HUES48 (cell line): ENCODE measurements around the gene UBR2.
"Not testable (repeated sequence)": the region's sequence is repeated elsewhere in the genome, so short reads cannot be mapped to it uniquely, and the experiment has no call there.

Experiments
- H3K27ac ChIP-seq: one replicate; pipeline ENCODE4 v1.7.0; 2013; ENCODE audit warnings: low read depth, low read length, inconsistent platforms
- H3K27me3 ChIP-seq: 2 replicates; pipeline ENCODE4 v1.6.1; 2013; ENCODE audit warnings: mild to moderate bottlenecking, low read length; ENCODE audit not compliant: control insufficient read depth, insufficient read depth
- H3K36me3 ChIP-seq: 2 replicates; pipeline ENCODE4 v1.6.1; 2013; ENCODE audit warnings: low read length; ENCODE audit not compliant: control insufficient read depth, insufficient read depth
- H3K4me1 ChIP-seq: 2 replicates; pipeline ENCODE4 v1.6.1; 2013; ENCODE audit warnings: mild to moderate bottlenecking, low read length; ENCODE audit not compliant: control insufficient read depth, insufficient read depth
- H3K4me3 ChIP-seq: 2 replicates; pipeline ENCODE4 v1.5.1; 2013; ENCODE audit warnings: mild to moderate bottlenecking, low read depth, low read length
- H3K9ac ChIP-seq: 2 replicates; pipeline ENCODE4 v1.6.1; 2013; ENCODE audit warnings: mild to moderate bottlenecking, low read depth, low read length, moderate library complexity
- H3K9me3 ChIP-seq: 2 replicates; pipeline ENCODE4 v1.6.1; 2013; ENCODE audit warnings: low read length; ENCODE audit not compliant: control insufficient read depth, insufficient read depth

Gene UBR2

DNA sequence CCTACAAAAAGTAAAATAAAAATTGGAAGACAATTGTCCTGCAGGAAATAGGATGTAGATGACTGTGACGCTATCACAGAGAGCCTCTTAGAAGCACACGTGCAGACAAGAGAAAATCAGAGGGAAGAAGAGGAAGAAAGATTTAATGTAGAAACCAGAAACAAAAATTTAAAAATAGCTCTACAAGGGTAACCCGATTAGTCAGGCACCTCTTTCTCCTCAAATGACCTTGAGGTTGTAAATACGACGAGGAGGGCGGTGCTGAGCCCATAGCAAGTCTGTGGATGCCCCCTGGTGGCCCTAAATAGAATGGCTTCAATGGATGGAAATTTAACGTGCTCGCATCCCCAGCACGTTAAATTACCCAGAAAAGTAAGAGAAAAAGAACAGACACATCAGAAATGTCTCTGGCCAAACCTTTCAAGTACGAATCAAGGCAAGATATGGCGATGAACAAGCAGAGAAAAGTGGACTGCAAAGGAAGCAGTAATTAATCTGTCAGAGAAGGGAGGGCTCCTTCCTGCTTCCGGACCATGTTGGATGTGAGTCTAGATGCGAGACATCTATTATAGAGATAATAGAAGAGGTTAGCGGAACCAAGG is 162.8 kb downstream of the UBR2 start:
- Histone ChIP-seq H3K4me1 (peaks cover 7% of the 10 kb centered on the region), H3K9me3 (no peaks in the 10 kb centered on the region), H3K9ac (no peak overlapping the region), H3K27ac (no peak overlapping the region), H3K4me3 (no peak overlapping the region), H3K36me3 (no peaks in the 10 kb centered on the region), H3K27me3 (no peaks in the 10 kb centered on the region)

DNA sequence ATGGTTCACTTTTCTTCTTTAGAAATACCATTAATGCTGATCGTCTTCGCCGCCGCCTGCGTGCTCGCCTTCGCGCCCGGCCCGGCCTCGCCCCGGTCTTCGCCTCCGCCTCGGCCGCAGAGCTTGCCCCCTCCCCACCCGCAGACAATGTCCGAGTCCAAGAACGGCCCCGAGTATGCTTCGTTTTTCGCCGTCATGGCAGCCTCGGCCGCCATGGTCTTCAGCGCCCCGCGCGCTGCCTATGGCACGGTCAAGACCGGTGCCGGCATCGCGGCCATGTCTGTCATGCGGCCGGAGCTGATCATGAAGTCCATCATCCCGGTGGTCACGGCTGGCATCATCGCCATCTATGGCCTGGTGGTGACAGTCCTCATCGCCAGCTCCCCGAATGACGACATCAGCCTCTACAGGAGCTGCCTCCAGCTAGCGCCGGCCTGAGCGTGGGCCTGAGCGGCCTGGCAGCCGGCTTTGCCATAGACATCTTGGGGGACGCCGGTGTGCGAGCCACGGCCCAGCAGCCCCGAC is 163.3 kb downstream of the UBR2 start:
- Histone ChIP-seq H3K9ac (no peak overlapping the region), H3K9me3 (no peaks in the 10 kb centered on the region), H3K27me3 (no peaks in the 10 kb centered on the region), H3K27ac (no peak overlapping the region), H3K36me3 (no peaks in the 10 kb centered on the region), H3K4me1 (peaks cover 7% of the 10 kb centered on the region), H3K4me3 (no peak overlapping the region)

DNA sequence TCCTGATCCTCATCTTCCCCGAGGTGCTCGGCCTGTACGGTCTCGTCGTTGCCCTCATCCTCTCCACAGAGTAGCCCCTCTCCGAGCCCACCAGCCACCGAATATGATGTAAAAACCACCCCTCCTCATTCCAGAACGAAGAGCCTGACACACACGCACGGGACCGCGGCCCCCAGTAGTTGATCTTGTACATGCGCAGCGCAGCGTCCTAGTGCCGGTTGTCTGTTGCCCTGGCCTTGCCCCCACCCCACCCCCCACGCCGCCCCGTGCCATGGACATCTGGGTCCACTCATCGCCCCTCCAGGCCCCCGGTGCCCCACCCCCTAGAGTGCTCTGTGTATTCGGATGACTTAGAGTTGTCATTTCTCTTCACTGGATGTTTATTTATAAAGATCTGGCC is 163.8 kb downstream of the UBR2 start:
- Histone ChIP-seq H3K4me1 (peaks cover 7% of the 10 kb centered on the region), H3K36me3 (no peaks in the 10 kb centered on the region), H3K4me3 (no peak overlapping the region), H3K9me3 (no peaks in the 10 kb centered on the region), H3K27me3 (no peaks in the 10 kb centered on the region), H3K9ac (no peak overlapping the region), H3K27ac (no peak overlapping the region)

DNA sequence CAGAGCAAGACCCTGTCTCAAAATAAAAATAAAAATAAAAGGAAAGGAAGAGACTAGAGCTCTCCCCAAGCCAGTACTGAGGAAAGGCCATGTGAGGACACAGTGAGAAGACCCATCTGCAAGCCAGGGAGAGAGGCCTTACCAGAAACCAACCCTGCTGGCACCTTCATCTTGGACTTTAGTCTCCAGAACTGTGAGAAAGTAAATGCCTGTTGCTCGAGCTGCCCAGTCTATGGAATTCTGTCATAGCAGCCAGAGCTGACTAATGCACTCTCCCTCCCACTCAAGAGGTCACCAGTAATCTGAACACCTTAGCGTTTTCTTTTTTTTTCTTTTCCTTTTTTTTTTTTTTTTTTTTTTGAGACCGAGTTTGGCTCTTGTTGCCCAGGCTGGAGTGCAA is 165.9 kb downstream of the UBR2 start:
- Histone ChIP-seq H3K36me3 (no peaks in the 10 kb centered on the region), H3K27ac (no peak overlapping the region), H3K4me1 (peaks cover 7% of the 10 kb centered on the region)

DNA sequence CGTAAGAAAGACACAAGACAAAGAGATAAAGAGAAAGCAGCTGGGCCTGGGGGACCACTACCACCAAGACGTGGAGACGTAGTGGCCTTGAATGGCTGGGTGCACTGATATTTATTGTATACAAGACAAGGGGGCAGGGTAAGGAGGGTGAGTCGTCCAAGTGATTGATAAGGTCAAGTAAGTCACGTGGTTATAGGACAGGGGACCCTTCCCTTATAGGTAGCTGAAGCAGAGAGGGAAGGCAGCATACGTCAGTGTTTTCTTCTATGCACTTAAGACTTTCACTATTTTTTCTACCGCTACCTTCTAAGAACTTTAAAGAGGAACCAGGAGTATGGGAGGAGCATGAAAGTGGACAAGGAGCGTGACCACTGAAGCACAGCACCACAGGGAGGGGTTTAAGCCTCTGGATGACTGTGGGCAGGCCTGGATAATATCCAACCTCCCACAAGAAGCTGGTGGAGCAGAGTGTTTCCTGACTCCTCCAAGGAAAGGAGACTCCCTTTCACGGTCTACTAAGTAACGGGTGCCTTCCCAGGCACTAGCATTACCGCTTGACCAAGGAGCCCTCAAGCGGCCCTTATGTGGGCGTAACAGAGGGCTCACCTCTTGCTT is 170.1 kb downstream of the UBR2 start:
- H3K36me3 ChIP-seq, H3K4me3 ChIP-seq, H3K9ac ChIP-seq, H3K9me3 ChIP-seq, H3K27ac ChIP-seq, H3K4me1 ChIP-seq, H3K27me3 ChIP-seq: not testable (repeated sequence)

More for the DNA sequence above, 165.9 kb downstream of the UBR2 start:
- no peak overlapping the region for H3K9ac ChIP-seq
- H3K27me3 ChIP-seq = no peaks in the 10 kb centered on the region
- H3K4me3 ChIP-seq = no peak overlapping the region
- no peaks in the 10 kb centered on the region for H3K9me3 ChIP-seq

DNA sequence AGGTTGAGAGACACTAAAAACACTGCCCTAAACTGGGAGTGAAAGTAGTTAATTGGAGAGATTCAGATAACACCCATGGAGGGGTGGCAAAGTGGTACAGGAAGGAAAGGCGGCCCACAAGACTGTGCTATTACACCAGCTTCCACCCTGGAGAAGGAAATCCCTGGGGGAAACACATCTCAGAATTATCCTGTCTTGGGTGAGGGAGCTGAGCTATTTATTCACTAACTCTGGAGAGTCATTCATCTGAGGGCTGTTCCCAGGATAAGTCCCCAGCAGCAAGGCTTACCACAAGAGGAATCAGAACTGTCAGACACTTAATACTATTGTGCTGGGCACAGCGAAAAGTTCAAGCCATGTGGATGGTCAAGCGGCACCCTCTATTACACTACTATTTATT is 172.1 kb downstream of the UBR2 start:
- no peaks in the 10 kb centered on the region for H3K27me3 ChIP-seq
- H3K9ac ChIP-seq = no peak overlapping the region

DNA sequence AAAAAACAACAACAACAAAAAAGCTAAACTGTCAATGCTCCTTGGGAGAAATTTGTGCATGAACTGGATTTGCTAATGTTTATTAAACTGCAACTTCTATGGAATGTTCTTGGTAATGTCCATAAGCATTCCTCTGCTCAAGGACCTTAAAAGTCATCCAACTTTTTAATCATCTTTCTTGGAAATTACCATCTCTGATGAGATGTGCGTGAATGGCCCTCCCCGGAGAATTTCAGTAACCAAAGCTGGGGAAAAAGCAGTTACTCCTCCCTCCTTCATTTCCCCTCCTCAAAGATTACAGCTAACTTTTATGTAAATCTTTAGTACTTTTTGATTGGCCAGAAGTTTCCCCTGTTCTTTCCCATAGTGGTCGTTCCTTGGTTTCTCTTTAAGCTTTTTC is 176.9 kb downstream of the UBR2 start:
- Histone ChIP-seq H3K9ac (no peak overlapping the region), H3K4me3 (no peak overlapping the region), H3K27ac (no peak overlapping the region), H3K36me3 (no peaks in the 10 kb centered on the region), H3K9me3 (no peaks in the 10 kb centered on the region), H3K27me3 (no peaks in the 10 kb centered on the region), H3K4me1 (no peaks in the 10 kb centered on the region)

More for the DNA sequence above, 172.1 kb downstream of the UBR2 start:
- Histone ChIP-seq H3K27ac (no peak overlapping the region), H3K36me3 (no peaks in the 10 kb centered on the region), H3K4me3 (no peak overlapping the region), H3K4me1 (no peaks in the 10 kb centered on the region), H3K9me3 (no peaks in the 10 kb centered on the region)

DNA sequence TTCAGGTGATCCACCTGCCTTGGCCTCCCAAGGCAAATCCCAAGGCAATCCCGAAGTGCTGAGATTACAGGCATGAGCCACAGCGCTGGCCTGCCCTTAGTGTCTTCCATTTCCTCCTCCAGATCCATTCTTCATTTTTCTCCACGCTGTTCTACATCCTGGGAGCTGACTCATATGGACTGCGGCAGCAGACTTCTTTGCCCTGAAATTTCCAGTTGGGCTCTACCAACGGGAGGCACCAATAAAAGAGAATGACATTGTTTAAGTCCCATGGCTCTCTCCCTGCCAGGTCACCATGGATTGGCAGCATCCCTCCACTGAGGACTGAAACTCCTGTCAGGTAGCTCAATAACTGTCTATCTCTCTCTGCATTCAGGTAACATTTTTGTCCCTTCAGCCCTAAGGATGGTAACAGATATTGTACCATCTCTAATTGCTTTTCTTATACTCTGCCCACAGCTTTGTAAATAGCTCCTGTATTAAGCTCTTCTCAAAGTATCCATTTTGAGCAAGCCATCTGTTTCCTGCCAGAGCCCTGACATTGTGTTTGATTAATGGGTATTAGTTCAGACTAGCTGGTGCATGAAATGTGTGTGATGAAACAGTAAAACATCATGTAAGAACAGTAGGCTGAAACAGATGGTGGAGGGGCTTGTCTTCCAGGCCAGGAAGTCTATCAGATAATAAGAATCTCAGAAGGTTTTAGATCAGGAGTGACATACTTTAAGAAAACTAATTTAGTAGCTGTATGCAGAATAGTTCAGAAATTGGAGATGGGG is 178.5 kb downstream of the UBR2 start:
- no peaks in the 10 kb centered on the region for H3K36me3 ChIP-seq
- no peaks in the 10 kb centered on the region for H3K27me3 ChIP-seq
- no peak overlapping the region for H3K9ac ChIP-seq
- H3K4me1 ChIP-seq = no peaks in the 10 kb centered on the region
- H3K9me3 ChIP-seq = no peaks in the 10 kb centered on the region
- no peak overlapping the region for H3K4me3 ChIP-seq
- no peak overlapping the region for H3K27ac ChIP-seq
